Testis (tissue), 3 donors: ENCODE data around the gene SLC26A5. TPM values are rescaled to one million over a fixed set of nuclear protein-coding genes. Genes with fewer than 3 reads are reported as not detected.

Experiments
- DNase-seq: peaks from one replicate; pipeline ENCODE4 v3.0.0-alpha.2; 2019
- H3K27ac ChIP-seq, 2 donors: fragments of 200-600 bp; sonication (generic); one replicate each; pipeline ENCODE4 v1.5.1; 2019
- H3K27me3 ChIP-seq: fragments of 200-600 bp; sonication (generic); one replicate; pipeline ENCODE4 v1.5.1; 2019
- H3K36me3 ChIP-seq: fragments of 200-600 bp; sonication (generic); one replicate; pipeline ENCODE4 v1.5.1; 2017; ENCODE audit warnings: low read depth; ENCODE audit errors: missing control alignments
- H3K4me1 ChIP-seq: fragments of 200-600 bp; sonication (generic); one replicate; pipeline ENCODE4 v1.5.1; 2019
- H3K4me3 ChIP-seq, 2 donors: fragments of 200-600 bp; sonication (generic); one replicate each; pipeline ENCODE4 v1.5.1; 2017 to 2019
- H3K9me3 ChIP-seq: fragments of 200-600 bp; sonication (generic); one replicate; pipeline ENCODE4 v1.5.1; 2017
- CTCF ChIP-seq, 3 experiments: fragments of 450-650 bp in 2 of 3; fragments of 200-600 bp in 1 of 3; sonication (generic) in 1 of 3; IDR thresholded peaks; one replicate each; pipeline ENCODE4 v1.5.1; 2016 to 2019; ENCODE audit warnings: antibody characterized with exemption in 3 of 3, mild to moderate bottlenecking in 2 of 3, moderate library complexity in 1 of 3
- POLR2A ChIP-seq: fragments of 450-650 bp; IDR thresholded peaks from one replicate; pipeline ENCODE4 v1.6.1; 2017; ENCODE audit warnings: antibody characterized with exemption, mild to moderate bottlenecking, moderate library complexity
- WGBS, 2 donors: methylation state at CpG; one replicate each; pipeline ENCODE4 v1.1.5; 2018; 5-methylcytosine and 5-hydroxymethylcytosine counted together
- intact Hi-C: fragments of 100-400 bp; cut with DNase I; formaldehyde crosslinking; loops from one replicate; pipeline ENCODE4 v1.15.1; 2023; ENCODE audit warnings: low total_unique reads
- polyA plus RNA-seq: library from polyadenylated mRNA; stranded (reverse); fragments of 350-450 nt; fragmentation: Illumina TruSeq; extraction: RNeasy Lipid Tissue Mini Kit (QIAGEN cat#74804); gene quantifications from one replicate; pipeline ENCODE4 v1.2.3, GENCODE V29; 2014; ENCODE audit warnings: low read depth, low replicate concordance; ENCODE audit not compliant: insufficient read depth
- total RNA-seq, 2 donors: library from RNA; depleted of rRNA; stranded (reverse); fragments of >200 nt; gene quantifications; one replicate each; pipeline ENCODE4 v1.2.3, GENCODE V29; 2016

Gene SLC26A5
- total and polyA plus RNA-seq, 3 donors from 2014 or later: 0.41 to 1.7 (median 1.3) TPM

GRCh38 chr7:103343332-103343731 is 102.7 kb downstream of the SLC26A5 start:
- Histone ChIP-seq H3K4me3 (peak overlapping the region; percentile 83 to 86), H3K27me3 (no peaks in the 10 kb centered on the region), H3K9me3 (no peaks in the 10 kb centered on the region), H3K36me3 (no peaks in the 10 kb centered on the region), H3K27ac (peak overlapping the region in 1 of 2 donors; percentile 64), H3K4me1 (peaks cover 13% of the 10 kb centered on the region)
- intact Hi-C loops: no loop called here
- TF ChIP-seq CTCF (IDR thresholded peaks at IDR 0.05): no peak
- TF ChIP-seq POLR2A: no peak
- no peak for DNase-seq

GRCh38 chr7:103341466-103341865 is 104.5 kb downstream of the SLC26A5 start:
- H3K36me3 ChIP-seq: no peaks in the 10 kb centered on the region
- WGBS, 2 donors: 77 to 88% methylated on average over 2 of the region's 2 CpGs

GRCh38 chr7:103338864-103339263 is 107.1 kb downstream of the SLC26A5 start:
- no peak for DNase-seq
- 97 to 100% methylated on average over 2 of the region's 2 CpGs for WGBS, 2 donors
- H3K27ac ChIP-seq: no peak overlapping the region
- H3K36me3 ChIP-seq: no peaks in the 10 kb centered on the region
- H3K9me3 ChIP-seq: no peaks in the 10 kb centered on the region
- H3K4me1 ChIP-seq: peaks cover 12% of the 10 kb centered on the region
- H3K27me3 ChIP-seq: no peaks in the 10 kb centered on the region
- no peak for TF ChIP-seq CTCF (IDR thresholded peaks at IDR 0.05)
- TF ChIP-seq POLR2A: no peak
- intact Hi-C loops: no loop called here
- no peak overlapping the region for H3K4me3 ChIP-seq

More at GRCh38 chr7:103341466-103341865, 104.5 kb downstream of the SLC26A5 start:
- H3K9me3 ChIP-seq: no peaks in the 10 kb centered on the region
- intact Hi-C loops: no loop called here
- no peak overlapping the region for H3K4me3 ChIP-seq
- H3K4me1 ChIP-seq: peaks cover 12% of the 10 kb centered on the region
- no peak overlapping the region for H3K27ac ChIP-seq
- H3K27me3 ChIP-seq: no peaks in the 10 kb centered on the region
- TF ChIP-seq POLR2A: no peak
- no peak for TF ChIP-seq CTCF (IDR thresholded peaks at IDR 0.05)
- no peak for DNase-seq

GRCh38 chr7:103336761-103337160 is 109.2 kb downstream of the SLC26A5 start:
- TF ChIP-seq POLR2A (no peak), CTCF (IDR thresholded peaks at IDR 0.05) (no peak)
- no peak overlapping the region for H3K4me3 ChIP-seq
- intact Hi-C loops: no loop called here
- H3K27ac ChIP-seq: no peak overlapping the region
- no peaks in the 10 kb centered on the region for H3K27me3 ChIP-seq
- H3K9me3 ChIP-seq: no peaks in the 10 kb centered on the region
- no peak for DNase-seq
- 92 to 96% methylated on average over 2 of the region's 2 CpGs for WGBS, 2 donors
- no peaks in the 10 kb centered on the region for H3K36me3 ChIP-seq
- peaks cover 4% of the 10 kb centered on the region for H3K4me1 ChIP-seq

- no peaks in the 10 kb centered on the region for H3K27me3 ChIP-seq
- no peak overlapping the region for H3K4me3 ChIP-seq
- 94 to 95% methylated on average over 8 of the region's 8 CpGs for WGBS, 2 donors
- H3K27ac ChIP-seq: no peak overlapping the region
- intact Hi-C loops: no loop called here
- H3K9me3 ChIP-seq: no peaks in the 10 kb centered on the region
- H3K4me1 ChIP-seq: no peaks in the 10 kb centered on the region
- TF ChIP-seq POLR2A: no peak
- TF ChIP-seq CTCF (IDR thresholded peaks at IDR 0.05): no peak
- no peak for DNase-seq
- H3K36me3 ChIP-seq: no peaks in the 10 kb centered on the region
Measured at GRCh38 chr7:103325744-103326143, 120.3 kb downstream of the SLC26A5 start.
